NCI-H1092 treated with DMSO at 0.1 percent for 48 hours (cell line): Measurements from ENCODE around the gene DNPEP.

Source experiments
- DNase-seq: peaks from one replicate; lab custom pipeline; 2025; lab: John Stamatoyannopoulos, UW

Gene DNPEP

DNA sequence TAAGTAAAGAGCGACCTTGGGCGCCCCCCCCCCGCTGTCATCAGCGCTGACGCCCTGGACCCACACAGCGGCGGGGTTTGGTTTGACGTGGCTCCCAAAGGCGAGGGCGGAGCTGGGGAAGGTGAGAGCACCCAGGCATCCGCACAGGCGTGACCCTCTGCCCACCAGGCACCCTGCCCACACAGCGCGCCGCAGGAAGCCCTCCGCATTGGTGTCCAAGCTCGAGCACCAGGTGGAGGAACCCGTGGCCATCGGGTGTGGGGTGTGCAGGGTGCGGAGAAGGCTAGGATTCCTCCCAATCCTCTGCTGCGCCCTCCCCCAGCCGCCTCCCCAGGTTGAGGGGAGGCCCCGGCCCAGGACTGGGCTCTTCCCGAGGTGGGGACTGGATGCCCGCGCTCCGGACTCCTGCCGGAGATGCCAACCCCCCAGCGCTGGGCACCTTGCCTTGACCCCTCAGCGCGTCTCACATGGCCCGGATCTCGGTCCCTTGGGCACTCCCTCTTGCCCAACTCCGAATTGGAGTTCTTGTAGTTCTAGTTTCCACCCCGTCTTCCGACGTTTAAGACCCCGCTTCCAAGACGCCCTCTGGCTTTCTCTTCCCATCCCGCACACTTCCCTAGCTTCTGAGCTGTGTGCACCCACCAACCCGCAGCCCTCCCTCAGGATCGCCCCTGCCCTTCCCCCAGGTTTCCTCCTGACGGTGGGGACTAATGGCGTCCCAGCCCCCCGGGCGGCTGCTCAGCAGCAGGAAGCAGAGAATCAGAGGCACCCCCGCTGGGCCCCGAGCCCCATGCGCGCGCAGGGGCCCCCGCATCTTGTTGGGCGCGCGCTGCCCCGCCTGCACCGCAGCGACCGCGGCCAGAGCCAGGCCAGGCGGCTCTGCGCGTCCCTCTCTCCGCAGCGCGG lies 29.3 kb downstream of the DNPEP start:
- DNase-seq = no peak

DNA sequence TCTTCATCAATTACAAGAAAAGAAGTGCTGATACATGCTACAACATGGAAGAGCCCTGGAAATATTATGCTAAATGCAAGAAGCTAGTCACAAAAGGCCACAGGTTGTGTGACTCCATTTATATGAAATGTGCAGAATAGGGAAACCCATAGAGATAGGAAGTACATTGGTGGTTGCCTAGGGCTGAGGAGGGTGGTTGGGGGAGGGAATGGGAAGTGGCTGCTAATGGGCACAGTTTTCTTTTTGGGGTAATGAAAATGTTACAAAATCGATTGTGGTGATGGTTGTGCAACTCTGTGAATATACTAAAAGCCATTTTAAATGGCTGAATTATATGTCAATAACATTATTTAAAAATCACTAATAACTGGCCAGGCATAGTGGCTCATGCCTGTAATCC lies 30.9 kb downstream of the DNPEP start:
- DNase-seq = no peak

DNA sequence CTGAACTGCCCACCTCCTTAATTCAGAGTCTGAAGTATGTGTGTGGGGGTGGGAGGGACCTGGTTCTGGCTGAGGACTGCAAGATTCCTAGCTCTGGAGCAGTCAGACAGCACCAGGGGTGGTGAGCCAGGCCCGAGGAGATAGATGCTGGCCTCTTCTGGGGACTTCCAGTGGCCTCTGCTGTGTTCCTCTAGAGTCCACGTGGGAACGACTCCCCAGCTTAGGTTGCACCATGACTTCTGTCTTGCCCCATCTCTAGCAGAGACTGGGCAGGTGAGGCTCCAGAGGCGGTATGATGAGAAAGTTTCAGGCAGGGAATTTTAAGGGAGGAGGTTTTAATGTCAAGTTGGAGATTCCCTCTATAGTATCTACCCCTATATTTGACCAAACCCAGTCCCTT lies 33.1 kb downstream of the DNPEP start:
- no peak for DNase-seq

DNA sequence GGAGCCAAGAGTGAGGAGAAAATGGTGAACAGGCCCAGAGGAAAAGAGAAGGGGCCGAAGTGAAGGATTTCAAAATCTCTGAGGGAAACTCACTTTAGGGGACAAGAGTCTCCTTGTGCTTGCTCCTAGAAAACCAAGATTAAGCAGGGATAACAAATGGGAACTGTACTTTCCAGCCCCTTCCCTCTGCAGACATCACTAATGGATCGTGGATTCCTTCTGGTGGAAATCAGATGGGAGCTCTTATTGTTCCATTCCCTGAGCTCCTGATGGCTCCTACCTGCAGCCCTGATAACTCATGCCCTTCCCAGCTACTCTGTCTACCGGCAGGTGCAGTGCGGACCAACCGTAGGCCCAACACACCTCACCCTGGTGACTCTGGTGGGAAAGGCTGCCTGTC lies 34.6 kb downstream of the DNPEP start:
- no peak for DNase-seq

DNA sequence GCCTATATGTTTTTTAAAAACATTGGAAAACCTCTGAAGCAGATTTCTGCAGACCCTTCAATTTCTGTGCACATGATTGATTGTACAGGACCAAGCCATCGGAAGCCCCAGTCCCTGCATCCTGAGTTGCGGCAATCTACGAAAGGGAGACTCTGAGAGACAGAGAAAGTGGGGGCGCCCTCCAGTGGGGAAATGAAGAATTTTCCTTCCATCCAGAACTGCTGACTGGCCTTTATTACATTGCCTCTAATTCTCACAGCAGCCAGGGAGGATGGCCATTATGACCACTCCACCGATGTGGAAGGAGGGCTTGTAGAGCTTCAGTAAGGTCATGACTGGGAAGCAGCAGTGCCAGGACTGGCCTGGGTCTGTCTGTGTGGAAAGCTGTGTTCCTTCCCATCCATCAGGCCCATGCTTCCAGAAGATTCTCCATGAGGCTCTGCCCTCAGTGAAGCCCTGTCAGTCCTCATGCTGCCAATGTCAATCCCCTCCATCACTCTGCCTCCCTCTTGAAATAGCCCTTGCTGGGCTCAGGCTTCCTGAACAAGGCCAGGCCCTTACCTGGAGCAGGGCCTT lies 35.2 kb downstream of the DNPEP start:
- DNase-seq = peak; percentile 69

DNA sequence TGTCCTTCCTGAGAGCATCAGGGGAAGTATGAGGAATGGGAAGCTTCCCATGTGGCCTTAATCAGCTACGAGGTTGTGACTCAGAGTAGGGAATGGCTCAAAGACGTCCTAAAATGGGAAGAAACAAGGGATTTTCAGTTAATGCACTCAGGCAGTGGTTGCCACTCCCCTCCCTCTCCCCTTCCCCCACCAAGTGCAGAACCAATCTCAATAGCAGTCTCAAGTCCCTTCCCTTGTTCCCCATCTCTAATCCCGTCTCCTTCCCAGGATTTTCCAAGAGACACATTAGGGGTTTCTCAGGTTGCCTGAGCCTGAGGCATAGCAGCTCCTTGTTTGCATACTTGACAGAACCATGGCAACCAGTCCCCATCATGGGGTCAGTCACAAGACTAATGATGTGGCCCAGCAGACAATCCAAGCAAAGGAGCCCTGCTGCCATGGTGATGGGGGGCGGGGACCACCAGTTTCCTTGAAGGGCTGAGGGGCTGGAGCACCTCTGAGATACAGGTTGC lies 36.9 kb downstream of the DNPEP start:
- no peak for DNase-seq

DNA sequence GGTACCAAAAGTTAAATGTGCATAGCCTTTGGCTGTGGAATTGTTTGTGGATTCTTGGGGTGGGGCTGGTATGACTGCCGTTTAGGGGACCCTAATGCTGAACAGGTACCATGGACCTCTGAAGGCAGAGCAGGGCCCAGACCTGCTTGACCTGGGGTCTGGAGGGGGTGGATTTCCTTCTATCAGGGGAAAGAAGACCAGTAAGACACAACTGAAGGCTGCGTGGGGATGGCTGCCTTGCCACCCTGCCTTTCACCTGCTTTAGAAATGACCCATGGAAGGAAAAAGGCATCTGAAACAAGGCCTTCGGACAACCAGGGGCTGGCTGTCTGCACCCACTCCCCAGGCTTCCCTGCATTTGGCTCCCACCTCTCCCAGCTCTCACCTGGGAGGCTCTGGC lies 37.5 kb downstream of the DNPEP start:
- DNase-seq = no peak

DNA sequence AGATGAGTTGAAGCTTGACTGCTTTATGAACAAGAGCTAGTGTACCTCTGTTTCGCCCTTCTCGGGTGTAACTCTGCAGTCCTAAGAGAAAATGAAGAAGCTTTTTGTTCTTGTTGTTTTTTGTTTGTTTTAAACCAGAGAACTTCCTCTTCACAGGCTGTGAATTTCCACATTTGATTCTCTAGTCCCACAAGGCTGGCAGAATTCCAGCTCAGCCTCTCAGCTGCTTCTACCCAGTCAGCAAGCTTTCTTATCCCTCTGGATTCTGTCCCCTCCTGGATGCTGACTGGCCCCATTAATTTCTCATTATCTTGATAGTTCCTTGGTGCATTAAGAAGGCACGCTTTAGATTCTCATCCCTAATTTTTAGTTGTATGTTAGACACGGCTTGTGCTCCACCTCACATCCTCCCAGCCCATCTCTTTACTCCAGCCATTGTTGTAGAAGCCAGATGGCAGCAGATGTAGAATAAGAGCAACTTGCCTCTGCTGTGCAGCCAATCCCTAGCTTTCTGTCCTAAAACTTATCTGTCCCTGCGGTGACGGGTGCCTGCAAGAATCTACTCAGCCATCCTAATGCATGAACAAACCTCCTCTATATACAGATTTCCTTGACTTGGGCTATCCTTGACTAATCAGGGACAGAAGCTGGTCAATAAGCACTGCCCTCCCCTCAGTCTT lies 42.8 kb downstream of the DNPEP start:
- peak; percentile 76 for DNase-seq

DNA sequence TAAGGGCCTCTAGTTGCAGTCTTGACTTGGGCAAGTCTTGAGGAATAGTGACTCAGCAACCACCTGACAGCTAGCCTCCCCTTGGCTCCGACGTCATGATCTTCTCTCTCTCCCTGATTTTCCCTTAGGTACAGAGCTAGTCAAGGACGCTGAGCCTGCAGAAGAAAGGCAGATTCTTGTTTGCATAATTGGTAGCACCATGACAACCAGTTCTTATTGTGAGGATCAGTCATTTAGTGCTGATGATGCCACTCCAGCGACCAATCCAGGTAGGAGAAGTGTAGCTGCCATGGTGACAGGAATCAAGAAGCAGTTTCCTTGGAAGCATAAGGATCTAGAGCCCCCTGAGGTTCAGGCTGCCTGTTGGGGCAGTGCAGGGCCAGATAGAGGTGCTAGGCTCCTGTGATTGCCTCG lies 52.3 kb downstream of the DNPEP start:
- no peak for DNase-seq

DNA sequence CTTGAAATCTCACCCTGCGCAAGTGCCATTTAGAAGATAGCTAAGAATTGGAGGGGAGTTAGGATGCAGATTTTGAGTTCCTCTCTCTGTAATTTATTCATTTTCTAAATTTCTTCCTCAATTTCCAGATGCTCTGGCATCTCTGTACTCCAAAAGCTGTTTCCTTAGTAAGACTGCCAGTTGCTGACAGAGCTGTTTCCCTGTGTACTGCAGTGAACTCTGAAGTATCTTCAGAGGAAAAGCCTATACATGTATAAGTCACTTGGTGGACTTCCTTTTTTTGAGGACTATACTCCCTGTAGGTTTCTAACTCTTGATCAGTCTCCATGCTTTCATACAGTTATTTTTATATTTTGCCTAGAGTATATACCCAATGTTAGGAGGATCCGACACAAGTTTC lies 53.6 kb downstream of the DNPEP start:
- DNase-seq = no peak

DNA sequence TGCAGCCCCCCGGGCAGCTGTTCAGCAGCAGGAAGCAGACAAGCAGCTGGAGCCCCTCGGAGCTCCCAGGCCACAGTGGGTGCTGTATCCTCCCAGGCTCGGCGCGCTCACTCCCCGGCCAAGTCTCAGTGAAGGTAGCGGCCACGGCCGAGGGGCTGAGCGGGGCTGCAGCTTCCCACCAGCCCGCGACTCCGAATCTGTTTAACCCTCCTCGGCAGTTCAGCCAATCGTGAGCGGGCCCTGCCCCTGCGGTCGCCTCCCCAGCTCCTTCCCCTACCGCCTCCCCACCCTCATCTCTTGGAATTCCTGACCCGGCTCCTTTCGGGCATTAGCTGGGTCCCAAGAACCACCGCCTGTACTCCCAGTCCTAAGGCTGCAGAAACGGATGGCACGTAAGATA lies 55.2 kb downstream of the DNPEP start, which contains the start of gene RESP18:
Gene RESP18, minus strand, starts transcription at position 203 of the 400 bp plus-strand sequence.
- no peak for DNase-seq

DNA sequence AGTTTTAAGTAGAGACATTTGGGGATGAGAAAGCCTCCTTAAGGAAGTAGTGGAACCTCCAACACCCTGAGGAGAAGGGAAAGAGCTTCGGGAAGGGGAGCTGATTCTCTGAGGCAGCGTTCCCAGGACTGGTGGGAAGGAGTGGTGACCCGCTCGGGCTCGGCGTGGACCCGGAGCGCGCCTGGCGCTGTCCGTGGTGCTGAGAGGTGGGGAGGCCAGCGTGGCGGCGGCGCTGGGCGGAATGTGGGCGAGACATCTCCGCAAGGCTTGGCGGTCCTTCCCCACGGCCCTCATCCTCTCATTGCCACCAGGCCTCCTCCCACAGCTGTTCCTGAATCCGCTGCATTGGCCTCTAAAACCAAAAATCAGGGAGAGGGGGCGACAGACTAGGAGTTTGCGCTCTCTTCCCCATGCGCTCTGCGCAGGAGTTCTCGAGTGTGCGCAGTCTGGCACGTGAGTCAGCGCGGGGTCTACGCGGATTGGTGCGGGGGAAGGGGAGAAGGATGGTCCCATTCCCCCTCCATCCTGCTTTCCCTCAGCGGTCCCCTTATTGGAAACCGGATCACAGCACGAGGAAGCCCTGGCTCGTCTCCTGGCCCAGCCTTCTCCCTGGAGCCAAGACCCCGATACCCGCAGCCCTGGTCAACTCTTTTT lies 56.0 kb downstream of the DNPEP start:
- DNase-seq = no peak

DNA sequence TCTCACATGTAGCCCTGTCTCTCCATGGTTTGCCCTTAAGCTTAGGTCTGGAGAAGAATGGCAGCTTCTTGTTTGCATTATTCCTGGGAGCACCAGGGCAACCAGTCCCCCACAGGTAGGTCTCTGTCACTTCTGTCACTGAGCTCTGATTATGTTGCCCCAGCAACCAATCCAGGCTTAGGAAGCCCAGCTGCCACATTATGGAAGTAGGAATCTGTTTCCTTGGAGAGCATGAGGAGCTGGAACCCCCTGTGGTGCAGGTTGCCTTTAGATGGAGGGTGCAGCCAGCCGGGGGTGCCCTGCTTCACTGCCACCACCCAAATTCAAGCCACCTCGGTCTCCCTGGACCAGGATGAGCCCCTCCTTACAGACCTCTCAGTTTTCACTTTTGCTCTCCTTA lies 60.0 kb downstream of the DNPEP start:
- DNase-seq = peak; percentile 20

DNA sequence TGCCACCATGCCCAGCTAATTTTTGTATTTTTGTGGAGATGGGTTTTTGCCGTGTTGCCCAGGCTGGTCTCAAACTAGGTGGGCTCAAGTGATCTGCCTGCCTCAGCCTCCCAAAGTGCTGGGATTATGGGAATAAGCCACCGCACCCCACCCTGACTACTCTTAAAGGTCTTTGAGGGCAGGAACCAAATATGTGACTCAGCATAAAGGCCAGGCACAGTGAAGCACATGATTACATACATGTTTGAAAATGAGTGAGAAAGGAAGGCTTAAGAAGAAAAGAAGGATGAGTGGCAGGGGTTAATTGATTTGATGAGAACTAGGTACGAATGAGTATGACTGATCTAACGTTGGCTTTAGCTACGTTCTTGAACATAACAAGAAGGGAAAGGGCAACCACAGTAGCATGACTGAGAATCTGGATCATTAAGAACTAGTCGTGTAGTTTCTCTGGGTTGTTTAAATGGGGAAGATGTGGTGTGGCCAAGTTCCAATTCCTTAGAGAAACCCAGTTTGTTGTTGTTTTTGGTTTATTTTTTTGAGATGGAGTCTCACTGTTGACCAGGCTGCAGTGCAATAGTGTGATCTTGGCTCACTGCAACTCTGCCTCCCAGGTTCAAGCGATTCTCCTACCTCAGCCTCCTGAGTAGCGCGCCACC lies 61.9 kb downstream of the DNPEP start:
- no peak for DNase-seq

DNA sequence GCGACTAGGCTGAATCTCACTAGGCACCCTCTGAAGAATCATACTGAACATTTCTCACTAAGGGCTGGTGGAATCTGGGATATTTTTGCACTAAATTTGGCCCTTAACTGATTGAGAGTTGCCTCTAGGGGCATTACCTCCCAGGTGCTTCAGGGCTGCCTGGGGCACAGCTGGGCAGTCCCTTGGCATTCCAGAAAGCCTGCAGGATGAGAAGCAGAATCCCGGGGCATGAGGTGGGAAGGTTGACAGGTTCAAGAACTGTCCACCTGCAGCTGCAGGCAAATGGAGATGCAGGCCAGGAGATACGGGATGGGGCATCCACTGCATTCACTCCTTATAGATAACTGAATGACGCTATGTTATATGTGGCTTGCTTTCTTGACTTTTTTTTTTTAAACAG lies 62.6 kb downstream of the DNPEP start:
- DNase-seq = no peak

DNA sequence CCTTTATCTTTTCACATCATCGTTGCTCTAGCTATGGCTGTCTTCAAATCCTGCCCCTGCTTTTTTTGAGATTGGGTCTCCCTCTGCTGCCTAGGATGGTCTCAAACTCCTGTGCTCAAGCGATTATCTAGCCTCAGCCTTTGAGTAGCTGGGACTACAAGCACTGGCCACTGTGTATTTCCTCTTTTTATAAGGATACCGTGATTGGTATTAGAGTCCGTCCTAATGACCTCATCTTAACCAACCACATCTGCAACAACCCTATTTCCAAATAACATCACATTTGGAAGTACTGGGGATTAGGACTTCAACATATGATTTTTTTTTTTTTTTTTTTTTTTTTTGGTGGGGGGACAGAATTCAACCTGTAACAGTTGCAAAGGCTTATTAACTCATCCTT lies 64.3 kb downstream of the DNPEP start:
- no peak for DNase-seq
